ENCODE data around the gene CYP2D6.

DNA sequence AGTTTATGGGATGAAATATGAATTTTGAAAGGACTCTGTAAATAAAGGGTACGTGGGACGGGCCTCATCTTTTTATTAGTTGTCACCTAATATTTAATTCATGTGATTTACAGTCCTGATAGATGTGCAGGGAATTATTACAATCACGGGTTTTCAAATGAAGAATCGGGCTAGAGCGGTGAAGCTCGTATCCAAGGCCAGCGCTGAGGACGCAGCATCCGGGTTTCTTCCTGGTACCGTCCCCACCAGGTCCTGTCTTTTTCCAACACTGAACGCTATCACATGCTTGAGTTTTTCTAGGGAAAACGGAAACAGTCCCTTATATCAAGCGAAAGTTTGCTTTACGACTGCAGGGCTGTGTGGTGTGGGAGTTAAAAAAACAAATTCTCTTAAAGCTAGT is 50.3 kb downstream of the CYP2D6 start:
- TF ChIP-seq POLR2A (IDR thresholded peaks at IDR 0.05), result no peak
- TF ChIP-seq POLR2AphosphoS5 (IDR thresholded peaks at IDR 0.05), result no peak
